Trophoblast cell (in vitro differentiated cells and primary cell): ENCODE results near the gene FBXO10.

Source experiments
- DNase-seq, 2 donors: peaks; one replicate each; pipeline ENCODE4 v3.0.0-alpha.2; 2016
- H2AFZ ChIP-seq: 2 replicates; pipeline ENCODE4 v1.6.1; 2013; ENCODE audit warnings: low read length, moderate library complexity, mild to moderate bottlenecking; ENCODE audit not compliant: insufficient read depth, poor library complexity
- H2AK5ac ChIP-seq: 2 replicates; pipeline ENCODE4 v1.6.1; 2013; ENCODE audit warnings: mild to moderate bottlenecking, low read length
- H2BK120ac ChIP-seq: 2 replicates; pipeline ENCODE4 v1.6.1; 2013; ENCODE audit warnings: low read length, mild to moderate bottlenecking, moderate library complexity; ENCODE audit not compliant: insufficient read depth, poor library complexity
- H2BK12ac ChIP-seq: 2 replicates; pipeline ENCODE4 v1.6.1; 2013; ENCODE audit warnings: mild to moderate bottlenecking, low read length, moderate library complexity
- H2BK5ac ChIP-seq: 2 replicates; pipeline ENCODE4 v1.6.1; 2013; ENCODE audit warnings: low read length, low read depth, moderate library complexity, mild to moderate bottlenecking; ENCODE audit not compliant: poor library complexity
- H3K14ac ChIP-seq: 2 replicates; pipeline ENCODE4 v1.6.1; 2013; ENCODE audit warnings: mild to moderate bottlenecking, low read length
- H3K18ac ChIP-seq: 2 replicates; pipeline ENCODE4 v1.6.1; 2013; ENCODE audit warnings: mild to moderate bottlenecking, low read length
- H3K23ac ChIP-seq: 2 replicates; pipeline ENCODE4 v1.6.1; 2013; ENCODE audit warnings: low read length
- H3K27ac ChIP-seq: 2 replicates; pipeline ENCODE4 v1.5.1; 2013; ENCODE audit warnings: low read depth, mild to moderate bottlenecking, inconsistent platforms, low read length, moderate library complexity
- H3K27me3 ChIP-seq: 2 replicates; pipeline ENCODE4 v1.6.1; 2013; ENCODE audit warnings: inconsistent platforms, mild to moderate bottlenecking, low read length, moderate library complexity; ENCODE audit not compliant: insufficient read depth
- H3K36me3 ChIP-seq, 2 experiments: 1 replicate in 1 of 2; 2 replicates in 1 of 2; pipeline ENCODE4 v1.6.1; 2013; ENCODE audit warnings: low read length in 2 of 2, mild to moderate bottlenecking in 2 of 2, moderate library complexity in 1 of 2; ENCODE audit not compliant: insufficient read depth in 2 of 2, control insufficient read depth in 1 of 2
- H3K4ac ChIP-seq: 2 replicates; pipeline ENCODE4 v1.6.1; 2013; ENCODE audit warnings: low read depth, mild to moderate bottlenecking, low read length, moderate library complexity
- H3K4me1 ChIP-seq, 2 experiments: 1 replicate in 1 of 2; 2 replicates in 1 of 2; pipeline ENCODE4 v1.6.1; 2013; ENCODE audit warnings: low read length in 2 of 2, mild to moderate bottlenecking in 2 of 2, moderate library complexity in 1 of 2; ENCODE audit not compliant: insufficient read depth in 2 of 2, control insufficient read depth in 1 of 2
- H3K4me2 ChIP-seq: 2 replicates; pipeline ENCODE4 v1.6.1; 2013; ENCODE audit warnings: inconsistent platforms, mild to moderate bottlenecking, low read length, moderate library complexity
- H3K4me3 ChIP-seq: 2 replicates; pipeline ENCODE4 v1.5.1; 2013; ENCODE audit warnings: mild to moderate bottlenecking, low read depth, low read length, inconsistent platforms
- H3K79me1 ChIP-seq: one replicate; pipeline ENCODE4 v1.6.1; 2013; ENCODE audit warnings: low read length
- H3K79me2 ChIP-seq: 2 replicates; pipeline ENCODE4 v1.6.1; 2013; ENCODE audit warnings: low read length, mild to moderate bottlenecking; ENCODE audit not compliant: control insufficient read depth, insufficient read depth, poor library complexity
- H3K9ac ChIP-seq: 2 replicates; pipeline ENCODE4 v1.6.1; 2013; ENCODE audit warnings: mild to moderate bottlenecking, low read length
- H3K9me3 ChIP-seq: 2 replicates; pipeline ENCODE4 v1.6.1; 2013; ENCODE audit warnings: low read depth, mild to moderate bottlenecking, control low read depth, inconsistent platforms, low read length; ENCODE audit not compliant: insufficient read depth
- H4K12ac ChIP-seq: 2 replicates; pipeline ENCODE4 v1.6.1; 2013; ENCODE audit warnings: low read depth, mild to moderate bottlenecking, low read length, moderate library complexity
- H4K8ac ChIP-seq: 2 replicates; pipeline ENCODE4 v1.6.1; 2013; ENCODE audit warnings: low read depth, mild to moderate bottlenecking, low read length, moderate library complexity
- H4K91ac ChIP-seq: one replicate; pipeline ENCODE4 v1.6.1; 2013; ENCODE audit warnings: low read depth, mild to moderate bottlenecking, low read length, moderate library complexity
- WGBS: extraction: QIAGEN DNeasy Blood & Tissue Kit; methylation state at CpG from one replicate; pipeline ENCODE4 v1.1.7; 2013; ENCODE audit warnings: missing lambda C conversion rate; ENCODE audit not compliant: insufficient read length, insufficient coverage; ENCODE audit errors: extremely low coverage; 5-methylcytosine and 5-hydroxymethylcytosine counted together

Gene FBXO10

GRCh38 chr9:37619806-37620205 is 43.6 kb upstream of the FBXO10 start:
- Histone ChIP-seq H3K27ac (no peak overlapping the region), H3K9ac (no peak overlapping the region), H3K4me1 (no peaks in the 10 kb centered on the region), H2AK5ac (no peak overlapping the region), H3K79me2 (no peaks in the 10 kb centered on the region), H3K79me1 (no peaks in the 10 kb centered on the region), H4K8ac (no peak overlapping the region), H2BK120ac (no peak overlapping the region), H2BK12ac (no peak overlapping the region), H3K23ac (no peak overlapping the region), H3K4me3 (no peak overlapping the region), H3K27me3 (no peaks in the 10 kb centered on the region), H2BK5ac (no peak overlapping the region), H3K18ac (no peak overlapping the region), H3K4ac (no peak overlapping the region), H3K4me2 (no peak overlapping the region), H3K9me3 (no peaks in the 10 kb centered on the region), H2AFZ (no peak overlapping the region), H4K12ac (no peak overlapping the region), H4K91ac (no peak overlapping the region), H3K14ac (no peak overlapping the region), H3K36me3 (no peaks in the 10 kb centered on the region)
- DNase-seq: no peak
- no CpG with 5 or more reads among the region's 3 CpGs for WGBS

- H3K36me3 ChIP-seq: no peaks in the 10 kb centered on the region
- no peak overlapping the region for H2AK5ac ChIP-seq
- no peak overlapping the region for H4K8ac ChIP-seq
- H3K27me3 ChIP-seq: no peaks in the 10 kb centered on the region
- H3K4ac ChIP-seq: no peak overlapping the region
- no peak overlapping the region for H2BK120ac ChIP-seq
- no peak overlapping the region for H3K18ac ChIP-seq
- peak in 1 of 2 donors; percentile 49 for DNase-seq
- H3K9me3 ChIP-seq: no peaks in the 10 kb centered on the region
- H3K27ac ChIP-seq: no peak overlapping the region
- no peak overlapping the region for H4K12ac ChIP-seq
- H3K79me1 ChIP-seq: no peaks in the 10 kb centered on the region
- no peaks in the 10 kb centered on the region for H3K4me1 ChIP-seq
- H4K91ac ChIP-seq: no peak overlapping the region
- no peak overlapping the region for H3K4me2 ChIP-seq
- no peak overlapping the region for H3K23ac ChIP-seq
- no peak overlapping the region for H2AFZ ChIP-seq
- H3K4me3 ChIP-seq: no peak overlapping the region
- H2BK12ac ChIP-seq: no peak overlapping the region
- no peak overlapping the region for H3K14ac ChIP-seq
- no CpG with 5 or more reads among the region's 4 CpGs for WGBS
- no peak overlapping the region for H3K9ac ChIP-seq
- no peaks in the 10 kb centered on the region for H3K79me2 ChIP-seq
- no peak overlapping the region for H2BK5ac ChIP-seq
Measured at GRCh38 chr9:37618817-37619216, 42.6 kb upstream of the FBXO10 start.

GRCh38 chr9:37617832-37618231 is 41.7 kb upstream of the FBXO10 start:
- H4K12ac ChIP-seq: no peak overlapping the region
- H4K8ac ChIP-seq: no peak overlapping the region
- WGBS: no CpG with 5 or more reads among the region's 4 CpGs
- no peaks in the 10 kb centered on the region for H3K79me2 ChIP-seq
- H3K4me3 ChIP-seq: no peak overlapping the region
- H4K91ac ChIP-seq: no peak overlapping the region
- H3K23ac ChIP-seq: no peak overlapping the region
- H3K4me1 ChIP-seq: no peaks in the 10 kb centered on the region
- no peak overlapping the region for H3K27ac ChIP-seq
- H3K9ac ChIP-seq: no peak overlapping the region
- H2BK12ac ChIP-seq: no peak overlapping the region
- no peaks in the 10 kb centered on the region for H3K79me1 ChIP-seq
- no peaks in the 10 kb centered on the region for H3K9me3 ChIP-seq
- no peak overlapping the region for H3K18ac ChIP-seq
- no peaks in the 10 kb centered on the region for H3K36me3 ChIP-seq
- no peak overlapping the region for H2AK5ac ChIP-seq
- DNase-seq: peak in 1 of 2 donors; percentile 22
- H3K4me2 ChIP-seq: no peak overlapping the region
- no peak overlapping the region for H2AFZ ChIP-seq
- no peak overlapping the region for H3K4ac ChIP-seq
- H2BK5ac ChIP-seq: no peak overlapping the region
- no peaks in the 10 kb centered on the region for H3K27me3 ChIP-seq
- H3K14ac ChIP-seq: no peak overlapping the region
- no peak overlapping the region for H2BK120ac ChIP-seq

GRCh38 chr9:37617161-37617560 is 41.0 kb upstream of the FBXO10 start:
- Histone ChIP-seq H4K12ac (no peak overlapping the region), H4K8ac (no peak overlapping the region), H3K4me1 (no peaks in the 10 kb centered on the region), H4K91ac (no peak overlapping the region), H3K27me3 (no peaks in the 10 kb centered on the region), H3K9me3 (no peaks in the 10 kb centered on the region), H3K79me1 (no peaks in the 10 kb centered on the region), H2AK5ac (no peak overlapping the region), H2BK12ac (no peak overlapping the region), H3K9ac (no peak overlapping the region), H3K14ac (no peak overlapping the region), H3K27ac (no peak overlapping the region), H2AFZ (no peak overlapping the region), H2BK120ac (no peak overlapping the region), H3K4me2 (no peak overlapping the region), H3K4me3 (no peak overlapping the region), H3K79me2 (no peaks in the 10 kb centered on the region), H3K36me3 (no peaks in the 10 kb centered on the region), H3K18ac (no peak overlapping the region), H2BK5ac (no peak overlapping the region), H3K4ac (no peak overlapping the region), H3K23ac (no peak overlapping the region)
- DNase-seq: peak in 1 of 2 donors; percentile 18
- no CpG with 5 or more reads among the region's 2 CpGs for WGBS
